NOMO-1 treated with DMSO at 0.1 percent for 48 hours (cell line): ENCODE measurements around the gene MT1X.

Experiments used
- DNase-seq: peaks from one replicate; lab custom pipeline; 2025; ENCODE audit not compliant: unreplicated experiment; lab: John Stamatoyannopoulos, UW

MT1X gene

DNA sequence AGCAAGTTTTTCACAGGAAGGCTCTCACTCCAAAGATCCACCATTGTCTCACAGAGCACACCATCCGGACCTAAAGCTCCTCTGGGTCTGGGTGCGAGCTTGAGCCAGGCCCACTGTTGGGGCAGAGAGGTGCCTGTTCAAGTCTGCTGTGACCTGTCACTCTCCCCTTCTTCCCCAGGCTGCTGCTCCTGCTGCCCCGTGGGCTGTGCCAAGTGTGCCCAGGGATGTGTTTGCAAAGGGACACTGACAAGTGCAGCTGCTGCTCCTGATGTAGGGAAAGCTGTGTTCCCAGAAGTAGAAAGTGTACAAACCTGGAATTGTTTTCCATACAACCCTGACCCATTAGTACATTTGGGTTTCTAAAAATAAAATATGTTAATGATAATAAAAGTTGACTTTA, 4.8 kb upstream of the MT1X start:
- DNase-seq: no peak

DNA sequence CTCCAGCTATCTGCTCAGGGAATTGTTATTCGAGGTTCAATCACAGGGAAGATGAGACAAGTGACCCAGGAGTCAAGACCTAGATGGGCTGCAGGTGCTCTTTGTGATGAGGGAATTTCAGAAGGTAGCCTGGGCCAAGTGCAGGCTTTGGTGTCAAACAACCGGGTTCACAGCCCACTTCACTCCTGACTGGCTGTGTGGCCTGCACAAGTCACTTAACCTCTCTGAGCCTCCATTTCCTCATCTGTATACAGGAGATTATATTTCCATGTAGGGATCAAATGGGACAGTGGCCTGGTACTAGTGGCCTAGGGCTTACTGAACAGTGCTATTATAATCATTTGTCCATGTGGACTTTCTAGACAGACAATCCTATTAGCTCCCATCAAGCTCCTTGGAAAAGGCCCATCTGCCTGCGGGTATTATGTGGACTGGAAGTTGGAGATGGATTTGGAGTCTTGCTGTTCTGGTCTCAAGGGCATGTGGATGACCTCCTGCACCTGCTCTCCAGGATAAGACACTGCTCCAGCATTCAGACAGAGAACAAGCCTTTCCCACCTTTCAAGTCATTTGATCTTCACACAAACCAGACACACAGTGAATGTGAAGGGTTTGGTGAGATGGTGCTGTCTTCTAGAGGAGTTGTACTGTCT, 3.1 kb upstream of the MT1X start:
- no peak for DNase-seq

DNA sequence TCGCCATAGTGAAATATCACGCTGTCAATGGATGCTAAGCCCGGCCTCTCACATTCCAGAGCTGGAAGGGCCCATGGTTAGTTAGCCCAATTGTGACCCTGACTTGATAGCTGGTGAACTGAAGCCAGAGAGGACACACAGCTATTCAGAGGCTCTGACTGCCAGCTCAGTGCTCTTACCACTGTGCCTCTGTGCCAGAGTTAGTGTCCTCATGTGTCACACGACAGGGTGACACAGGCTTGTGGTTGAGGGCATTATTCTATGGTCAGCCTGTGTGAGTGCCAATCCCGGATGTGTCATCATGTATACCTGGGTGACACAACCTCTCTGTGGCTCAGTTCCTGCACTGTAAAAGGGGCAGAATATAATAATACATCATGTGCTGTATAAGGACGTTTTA, 2.5 kb upstream of the MT1X start:
- peak; percentile 48 for DNase-seq

DNA sequence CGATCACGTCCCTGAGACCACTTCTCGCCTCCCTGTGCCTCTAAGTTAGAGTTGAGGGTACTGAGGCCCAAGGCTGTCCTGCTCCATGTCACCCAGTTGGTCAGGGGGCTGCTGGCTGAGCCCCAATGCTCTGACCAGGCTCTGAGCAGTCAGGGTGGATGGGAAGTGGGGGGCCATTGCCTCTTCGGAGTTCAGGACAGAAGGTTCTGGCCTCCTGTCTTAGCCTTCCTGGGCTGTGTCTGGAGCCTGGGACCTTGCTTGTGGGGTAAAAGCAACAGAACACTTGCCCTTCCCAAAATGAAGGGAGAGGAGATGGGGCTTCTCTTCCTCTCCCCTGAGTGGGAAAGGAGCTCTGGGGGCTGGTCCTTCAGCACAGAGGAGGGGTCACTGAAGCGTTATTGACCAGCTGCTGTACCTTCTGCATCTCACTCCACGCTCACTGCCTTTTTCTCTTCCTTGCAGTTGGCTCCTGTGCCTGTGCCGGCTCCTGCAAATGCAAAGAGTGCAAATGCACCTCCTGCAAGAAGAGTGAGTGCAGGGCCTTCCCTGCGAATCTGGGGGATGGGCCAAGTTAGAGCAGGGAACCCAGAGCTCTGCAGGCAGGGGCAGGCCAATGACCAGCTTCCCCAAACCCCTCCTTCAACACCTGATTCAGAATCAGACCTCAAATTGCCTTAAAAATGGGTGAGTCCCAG, 580 bp downstream of the MT1X start:
- peak; percentile 19 for DNase-seq

DNA sequence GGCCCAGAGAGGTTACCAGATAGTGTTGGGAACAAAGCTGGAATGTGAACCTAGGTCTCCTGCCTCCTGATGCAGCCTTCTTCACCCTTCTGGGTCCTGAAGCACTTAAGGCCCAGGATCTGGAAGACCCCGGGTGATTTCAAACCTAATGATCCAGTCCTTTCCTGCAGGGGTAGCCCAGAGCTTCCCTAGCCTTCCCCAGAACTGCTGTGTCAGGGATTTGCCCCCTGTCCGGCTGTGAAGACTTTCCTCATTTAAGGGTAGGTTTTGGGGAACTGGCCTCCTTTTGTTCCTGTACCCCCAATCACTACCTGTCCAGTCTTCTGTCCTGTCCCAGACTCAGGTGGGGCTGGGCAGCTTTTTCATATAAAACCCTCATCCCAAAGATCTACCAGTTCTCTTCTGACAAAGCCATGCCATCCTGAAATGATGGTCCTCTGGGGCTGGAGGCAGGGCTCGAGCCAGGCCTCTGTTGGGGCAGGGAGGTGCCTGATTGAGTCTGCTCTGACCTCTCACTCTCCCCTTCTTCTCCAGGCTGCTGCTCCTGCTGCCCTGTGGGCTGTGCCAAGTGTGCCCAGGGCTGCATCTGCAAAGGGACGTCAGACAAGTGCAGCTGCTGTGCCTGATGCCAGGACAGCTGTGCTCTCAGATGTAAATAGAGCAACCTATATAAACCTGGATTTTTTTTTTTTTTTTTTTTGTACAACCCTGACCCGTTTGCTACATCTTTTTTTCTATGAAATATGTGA, 1.3 kb downstream of the MT1X start:
- no peak for DNase-seq

DNA sequence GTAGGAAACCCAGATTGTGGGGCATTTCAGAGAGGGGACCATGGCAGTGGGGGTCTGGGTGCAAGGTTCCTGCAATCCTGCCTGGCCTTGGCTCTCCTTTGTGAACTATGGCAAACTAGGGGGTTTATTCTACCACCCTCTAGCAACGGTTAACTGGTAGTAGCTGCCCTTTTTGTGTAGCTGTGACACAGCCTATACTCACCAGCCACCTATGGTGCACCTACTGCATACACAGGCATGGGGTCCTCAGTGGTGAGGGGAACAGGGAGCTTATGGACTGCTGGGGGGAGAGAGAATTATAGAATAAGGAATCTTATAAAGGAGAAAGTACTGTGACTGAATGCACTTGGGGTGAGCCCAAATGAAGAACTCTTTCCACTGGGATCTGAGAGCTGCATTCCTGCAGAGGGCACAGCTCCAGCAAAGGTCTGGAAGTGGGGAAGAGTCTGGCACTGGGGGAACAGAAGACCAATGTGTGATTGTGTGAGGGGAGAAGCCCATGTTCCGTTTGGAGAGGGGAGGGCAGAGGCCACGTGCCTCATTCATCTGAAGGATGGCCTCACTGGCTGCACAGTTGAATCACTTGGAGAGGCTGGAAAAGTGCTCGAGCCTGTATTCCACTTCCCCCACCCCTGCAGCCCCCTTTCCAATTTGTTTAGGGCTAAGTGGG, 2.1 kb downstream of the MT1X start:
- DNase-seq: no peak

DNA sequence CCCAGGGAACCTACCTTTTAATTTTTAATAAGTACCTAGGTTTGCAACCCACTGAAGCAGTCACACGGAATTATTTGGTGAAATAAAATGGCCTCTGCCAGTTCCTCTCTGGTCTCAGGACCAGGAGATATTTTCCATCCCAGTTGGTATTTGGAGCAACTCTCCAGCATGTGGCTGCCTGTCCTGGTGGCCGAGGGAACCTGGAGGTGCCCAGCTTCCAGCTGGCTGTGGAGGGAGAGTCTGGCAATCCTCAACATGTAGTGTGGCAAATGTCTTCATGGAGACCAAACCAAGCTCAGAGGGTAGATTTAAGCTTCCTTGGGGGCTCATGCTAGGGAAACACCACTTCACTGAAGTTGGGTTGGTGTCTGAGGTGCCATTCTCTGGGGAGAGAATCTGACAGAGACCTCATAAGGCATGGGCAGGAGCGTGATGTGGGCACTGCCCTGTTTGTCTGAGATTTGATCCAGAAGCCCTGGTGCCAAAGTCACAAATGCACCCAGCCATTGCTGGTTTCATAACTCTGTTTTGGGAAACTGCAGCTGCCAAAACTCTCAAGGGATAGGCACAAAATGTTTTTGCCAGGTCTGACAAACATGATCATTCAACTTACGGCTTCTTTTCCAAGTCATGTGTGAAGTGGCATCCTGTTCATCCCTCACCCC, 2.8 kb downstream of the MT1X start:
- no peak for DNase-seq

DNA sequence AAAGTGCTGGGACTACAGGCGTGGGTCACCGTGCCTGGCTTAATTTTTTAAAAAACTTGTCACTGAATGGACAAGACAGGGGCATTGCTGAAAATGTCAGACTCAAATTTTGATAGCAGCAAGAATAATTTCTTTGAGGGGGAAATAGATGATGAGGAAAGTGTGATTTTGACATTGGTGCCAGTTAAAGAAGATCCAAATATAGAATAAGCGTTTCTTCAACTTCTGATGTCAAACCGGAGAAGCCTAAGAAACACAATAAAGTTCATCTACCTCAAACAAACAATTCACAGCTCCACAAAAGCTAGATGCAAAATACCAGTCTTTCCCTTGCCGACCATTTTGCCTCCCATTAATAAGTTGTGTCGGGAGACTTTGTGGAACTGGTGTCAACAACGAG, 4.5 kb downstream of the MT1X start:
- no peak for DNase-seq

DNA sequence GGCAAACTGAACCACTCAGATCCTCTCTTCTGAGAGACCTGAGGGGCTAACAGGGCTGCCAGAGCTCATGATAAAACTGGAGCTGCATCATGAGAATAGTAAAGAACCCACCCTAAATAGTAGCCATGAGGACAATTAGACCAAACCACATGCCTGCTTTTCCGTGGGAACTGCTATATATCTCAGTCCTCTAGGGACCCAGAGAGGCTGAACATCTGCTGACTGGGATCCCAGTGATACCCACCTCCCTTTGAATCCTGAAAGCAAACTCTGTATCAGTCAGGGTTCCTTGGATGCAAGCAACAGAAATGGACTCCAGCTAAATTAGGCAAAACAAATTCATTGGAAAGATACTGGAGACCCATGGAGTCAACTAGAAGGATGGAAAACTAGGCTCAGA, 6.5 kb downstream of the MT1X start:
- DNase-seq: no peak

DNA sequence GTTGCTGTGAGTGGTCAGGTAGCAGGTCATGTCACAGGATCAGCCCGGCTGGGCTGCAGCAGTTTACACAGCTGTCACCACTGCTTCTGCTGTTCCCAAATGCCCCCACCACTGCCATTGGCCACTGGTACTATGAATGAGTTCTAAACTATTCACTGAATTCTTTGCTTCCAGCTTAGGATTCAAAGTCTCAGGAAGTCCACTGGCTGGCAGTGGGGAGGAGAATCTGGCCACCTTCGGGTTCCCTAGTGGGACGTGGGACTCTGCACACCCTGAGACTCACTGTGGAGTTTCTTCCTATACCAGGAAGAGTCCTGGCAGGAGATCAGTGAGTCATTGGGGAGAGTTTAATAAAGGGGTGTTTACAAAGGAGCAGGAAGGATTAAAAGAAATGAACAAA, 6.9 kb downstream of the MT1X start:
- DNase-seq: no peak

DNA sequence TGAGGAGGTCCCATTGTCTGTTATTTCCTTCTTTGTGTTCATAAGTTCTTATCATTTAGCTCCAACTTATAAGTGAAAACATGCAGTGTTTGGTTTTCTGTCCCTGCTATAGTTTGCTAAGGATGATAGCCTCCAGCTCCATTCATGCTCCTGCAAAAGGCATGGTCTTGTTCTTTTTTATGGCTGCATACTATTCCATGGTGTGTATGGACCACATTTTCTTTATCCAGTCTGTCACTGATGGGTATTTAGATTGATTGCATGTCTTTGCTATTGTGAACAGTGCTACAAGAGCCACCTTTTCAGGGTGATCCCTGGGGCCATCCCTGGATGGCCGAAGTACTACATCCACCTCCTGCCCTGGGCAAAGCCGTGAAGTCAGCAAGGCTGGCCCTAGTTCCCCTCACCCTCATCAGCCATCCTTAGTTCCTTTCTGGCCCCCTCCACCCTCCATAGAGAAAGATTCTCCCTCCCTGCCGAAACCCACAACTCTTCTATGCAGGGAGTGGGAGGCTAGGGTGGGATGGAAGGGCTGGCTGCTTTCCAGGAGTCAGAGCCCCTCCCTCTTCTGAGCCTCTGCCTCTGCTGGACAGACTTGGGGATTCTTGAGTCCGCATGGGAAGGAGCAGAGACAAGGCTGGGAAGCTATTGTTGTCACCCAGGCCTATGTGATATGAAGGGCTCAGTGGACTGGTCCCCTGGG, 8.3 kb downstream of the MT1X start:
- no peak for DNase-seq

DNA sequence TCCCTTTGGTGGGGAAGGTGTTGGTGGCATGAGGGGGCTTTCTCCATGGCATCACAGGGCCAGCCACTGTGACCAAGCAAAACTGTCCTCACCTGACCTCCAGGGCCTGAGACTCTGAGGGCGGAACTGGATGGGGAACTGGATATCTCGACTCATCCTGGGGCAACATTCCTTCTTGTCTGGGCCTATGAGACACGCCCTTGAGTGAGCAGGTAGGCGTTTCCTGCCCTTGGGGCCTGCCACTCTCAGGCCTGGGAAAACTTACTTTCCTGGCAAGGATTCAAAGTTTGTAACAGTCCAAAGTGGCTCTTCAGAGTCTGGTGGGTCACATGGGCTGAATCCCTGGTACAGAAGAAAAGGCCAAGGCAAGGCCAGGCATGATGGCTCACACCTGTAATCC, 9.6 kb downstream of the MT1X start:
- no peak for DNase-seq

DNA sequence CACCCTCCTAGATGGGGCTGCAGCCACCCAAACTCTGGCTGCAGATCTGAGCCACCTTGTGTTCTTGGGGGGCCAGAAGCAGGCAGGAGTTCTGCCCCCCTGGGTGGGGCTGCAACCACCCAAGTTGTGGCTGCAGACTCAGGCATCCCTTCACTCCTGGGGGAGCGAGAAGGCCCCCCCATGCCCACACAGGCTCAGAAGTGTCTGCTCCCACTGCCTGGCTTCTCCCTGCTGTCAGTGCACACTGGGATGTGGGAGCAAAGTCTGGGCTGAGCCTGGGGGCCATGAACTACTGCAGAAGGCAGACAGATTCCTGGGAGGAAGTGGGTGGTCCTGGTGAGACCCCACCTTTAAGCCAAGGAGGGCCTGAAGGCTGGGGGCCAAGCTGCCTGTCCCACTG, 13.0 kb downstream of the MT1X start:
- DNase-seq: no peak

DNA sequence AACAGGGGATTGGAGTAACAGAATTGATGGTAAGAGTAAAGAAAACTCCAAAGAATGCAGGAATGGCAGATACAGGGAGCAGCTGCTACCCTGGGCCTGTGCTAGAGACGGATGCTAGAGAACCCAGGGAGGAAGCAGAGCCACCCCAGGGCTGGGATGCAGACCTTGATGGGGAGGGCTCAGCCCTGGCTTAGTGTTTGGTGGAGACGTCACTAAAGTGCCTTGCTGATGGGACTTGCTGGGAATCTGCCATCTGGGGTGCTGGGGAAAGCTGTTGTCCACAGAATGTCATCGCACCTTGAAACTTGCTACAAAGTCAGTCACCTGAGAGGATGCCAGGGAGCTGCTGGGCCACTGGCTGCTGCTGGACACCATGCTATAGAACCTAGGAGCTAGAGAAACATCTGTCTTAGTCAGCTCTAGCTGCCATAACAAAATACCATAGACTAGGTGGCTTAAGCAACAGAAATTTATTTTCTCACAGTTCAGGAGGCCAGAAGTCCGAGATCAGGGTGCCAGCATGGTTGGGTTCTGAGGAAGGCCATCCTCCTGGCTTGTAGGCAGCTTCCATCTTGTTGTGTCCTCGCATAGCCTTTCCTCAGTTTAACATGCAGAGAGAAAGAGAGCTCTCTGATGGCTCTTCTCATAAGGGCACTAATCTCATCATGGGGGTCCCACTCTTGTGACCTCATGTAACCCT, 15.3 kb downstream of the MT1X start:
- no peak for DNase-seq

DNA sequence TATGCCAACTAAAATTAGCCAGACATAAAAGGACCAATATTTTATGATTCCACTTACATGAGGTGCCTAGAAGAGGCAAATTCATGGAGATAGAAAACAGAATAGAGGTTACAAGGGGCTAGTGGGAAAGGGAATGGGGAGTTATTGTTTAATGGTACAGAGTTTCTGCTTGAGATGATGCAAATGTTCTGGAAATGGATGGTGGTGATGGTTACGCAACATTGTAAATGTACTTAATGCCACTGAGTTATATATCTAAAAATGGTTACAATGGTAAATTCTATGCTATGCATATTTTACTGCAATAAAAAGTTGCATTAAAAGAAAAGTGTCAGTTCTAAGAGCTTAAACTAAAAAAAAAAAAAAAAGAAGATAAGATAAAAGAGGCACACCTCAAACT, 17.9 kb downstream of the MT1X start:
- DNase-seq: peak; percentile 11

DNA sequence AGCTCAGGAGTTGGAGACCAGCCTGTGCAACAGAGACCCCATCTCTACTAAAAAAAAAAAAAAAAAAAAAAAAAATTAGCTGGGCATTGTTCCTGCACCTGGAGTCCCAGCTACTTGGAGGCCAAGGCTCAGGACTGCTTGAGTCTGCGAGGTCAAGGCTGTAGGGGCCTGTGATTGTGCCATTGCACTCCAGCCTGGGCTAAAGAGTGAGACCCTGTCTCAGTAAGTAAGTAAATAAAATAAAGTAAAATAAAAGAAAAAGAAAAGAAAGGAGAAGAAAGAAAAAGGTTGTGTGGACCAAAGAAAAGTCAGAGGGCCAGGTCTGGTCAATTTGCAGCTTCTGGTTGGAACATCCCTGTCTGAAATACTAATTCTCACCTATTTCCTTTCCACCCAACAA, 18.4 kb downstream of the MT1X start:
- DNase-seq: no peak

DNA sequence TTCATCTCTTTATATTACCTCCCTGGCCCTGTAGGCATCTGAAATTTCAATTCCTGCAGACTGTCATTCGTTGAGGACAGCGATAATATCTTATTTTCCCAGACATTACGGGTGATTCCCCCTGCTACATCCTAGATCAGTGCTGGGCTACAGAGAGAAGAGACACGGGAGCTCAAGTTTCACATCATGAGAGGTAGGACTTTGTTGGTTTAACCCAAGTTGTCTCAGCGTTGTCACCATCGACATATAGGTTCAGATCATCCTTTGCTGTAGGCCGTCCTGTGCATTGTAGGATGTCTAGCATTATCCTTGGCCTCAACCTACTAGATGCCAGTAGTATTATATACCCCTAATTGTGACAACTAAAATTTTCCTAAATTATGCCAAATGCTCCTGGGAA, 19.3 kb downstream of the MT1X start:
- no peak for DNase-seq

DNA sequence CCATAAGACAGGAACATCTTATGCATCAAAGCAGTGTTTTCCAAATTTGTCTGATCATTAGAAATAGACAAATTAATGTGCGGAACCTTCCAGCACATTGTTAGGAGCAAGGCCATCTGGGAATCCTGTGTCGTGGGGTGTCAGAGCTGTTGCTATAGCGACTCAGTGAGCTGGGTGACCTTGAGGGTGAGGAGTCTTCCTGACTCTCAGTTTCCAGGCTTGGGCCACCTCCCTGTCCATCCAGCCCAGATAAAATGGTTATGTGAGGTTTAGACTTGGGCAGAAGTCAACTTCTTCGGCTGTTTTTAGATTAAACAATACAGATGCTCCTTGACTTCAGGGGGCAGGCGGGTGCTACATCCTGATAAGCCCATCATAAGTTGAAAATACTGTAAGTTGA, 20.6 kb downstream of the MT1X start:
- no peak for DNase-seq

DNA sequence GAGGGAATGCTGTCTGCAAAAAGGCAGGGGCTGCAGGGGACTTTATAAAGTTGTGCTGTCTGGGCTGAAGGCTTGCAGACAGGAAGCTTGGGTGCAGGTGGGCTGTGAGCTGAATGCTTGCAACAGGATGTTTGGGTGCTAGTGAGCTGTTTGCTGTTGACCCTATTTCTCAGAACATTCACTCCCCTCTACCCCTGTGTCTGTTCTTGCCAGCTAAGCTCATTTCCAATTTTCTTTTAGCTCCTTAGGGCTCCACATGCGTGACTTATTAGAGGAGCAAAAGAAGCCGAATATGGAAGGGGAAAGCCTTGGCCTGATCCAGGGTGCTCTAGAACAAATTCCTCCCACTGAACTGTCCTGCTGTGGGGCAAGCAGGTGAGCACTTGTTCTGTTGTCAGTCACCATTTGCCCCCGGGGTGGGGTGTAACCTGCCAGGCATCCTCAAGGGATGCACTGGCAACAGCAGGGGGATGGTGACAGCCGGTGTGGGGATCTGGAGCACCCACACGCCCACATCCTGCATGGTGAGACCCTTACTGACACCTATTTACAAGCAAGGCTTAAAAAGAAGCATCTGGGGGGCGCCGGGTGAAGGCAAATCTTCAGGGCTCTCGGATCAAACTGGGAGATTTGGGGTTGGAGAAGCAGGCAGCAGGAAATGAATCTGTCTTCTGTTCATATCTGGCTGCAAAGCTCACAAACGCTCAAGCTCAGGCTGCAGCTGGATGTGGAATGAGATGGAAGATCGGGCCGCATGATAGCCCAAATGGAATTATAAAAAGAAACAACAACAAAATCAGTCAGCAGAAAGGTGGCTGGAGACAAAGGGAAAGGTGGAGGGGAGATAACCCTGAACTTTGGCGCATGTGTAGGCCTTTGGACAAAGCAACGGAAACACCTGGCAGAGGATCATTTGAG, 26.5 kb downstream of the MT1X start:
- no peak for DNase-seq
